ENCODE measurements around the gene SULT4A1. TPM values are rescaled to one million over a fixed set of nuclear protein-coding genes. Genes with fewer than 3 reads are reported as not detected.

SULT4A1 gene
- total and polyA plus RNA-seq, 10 of the 15 experiments (the other 5 are each of a cell fraction or from before 2014, with no cell fraction given) = not detected

- ChIA-PET POLR2A (no interaction called here), SMC1A (ENCODE audit: uncharacterized antibody, unreplicated experiment) (no interaction called here), CTCF (no interaction called here), RAD21 (ENCODE audit: unreplicated experiment) (no interaction called here)
- ATAC-seq (no peak), FAIRE-seq (no peak), DNase-seq (ENCODE audit: low read depth, low spot score) (no peak)
- Histone ChIP-seq H3K9ac (ENCODE audit: control insufficient read depth, insufficient read depth, low read length) (no peak overlapping the region), H3K27me3 (replicated peaks in 1 of 2; ENCODE audit: control insufficient read depth in 2 of 2, insufficient read depth in 2 of 2, low read length in 1 of 2) (peaks cover 3% of the 10 kb centered on the region in 2 experiments; a peak in 3 of 4 replicates), H3K4me3 (no peak overlapping the region), H3K79me2 (ENCODE audit: control insufficient read depth, insufficient read depth, low read length) (no peaks in the 10 kb centered on the region), H2AFZ (ENCODE audit: control insufficient read depth, low read depth, low read length) (no peak overlapping the region), H3K9me3 (replicated peaks; ENCODE audit: control insufficient read depth, insufficient read depth, low read length) (no peaks in the 10 kb centered on the region), H3K4me1 (ENCODE audit: control insufficient read depth, insufficient read depth, low read length) (no peaks in the 10 kb centered on the region), H3K36me3 (ENCODE audit: control insufficient read depth in 2 of 2, insufficient read depth in 2 of 2, low read length in 1 of 2) (no peaks in the 10 kb centered on the region), H3K27ac (ENCODE audit: control insufficient read depth, insufficient read depth) (no peak overlapping the region), H3K4me2 (ENCODE audit: control insufficient read depth, insufficient read depth) (no peak overlapping the region), H4K20me1 (ENCODE audit: control insufficient read depth, insufficient read depth) (no peaks in the 10 kb centered on the region)
- intact Hi-C loops (cut with micrococcal nuclease; ENCODE audit: unreplicated experiment) = no loop called here
- no TSS peak for BruUV-seq (replicated peaks)
- in situ Hi-C loops (cut with MboI) = no loop called here
- TF ChIP-seq ZNF24 (IDR thresholded peaks at IDR 0.05) = no peak
- TF ChIP-seq BMI1 (IDR thresholded peaks at IDR 0.05; ENCODE audit: borderline replicate concordance) = no peak
- no peak for TF ChIP-seq POLR2AphosphoS5 (IDR thresholded peaks at IDR 0.05; ENCODE audit: low read length)
- TF ChIP-seq MEF2B (IDR thresholded peaks at IDR 0.05; ENCODE audit: partially characterized antibody, poor library complexity, severe bottlenecking) = no peak
- TF ChIP-seq WRNIP1 (IDR thresholded peaks at IDR 0.05; ENCODE audit: borderline replicate concordance, low read depth, low read length) = no peak
- no peak for TF ChIP-seq E4F1 (IDR thresholded peaks at IDR 0.05; ENCODE audit: borderline replicate concordance, partially characterized antibody)
- no peak for TF ChIP-seq KLF5 (IDR thresholded peaks at IDR 0.05; ENCODE audit: partially characterized antibody)
- no peak for TF ChIP-seq ZNF592 (IDR thresholded peaks at IDR 0.05)
- no peak for TF ChIP-seq TCF7 (IDR thresholded peaks at IDR 0.05; ENCODE audit: borderline replicate concordance)
- no peak for TF ChIP-seq NR2C2 (IDR thresholded peaks at IDR 0.05; ENCODE audit: borderline replicate concordance, control insufficient read depth, insufficient read length, low read depth)
- TF ChIP-seq NFIC (IDR thresholded peaks at IDR 0.05; ENCODE audit: low read depth, low read length) = no peak
- 42% methylated on average over 21 of the region's 21 CpGs for whole genome bisulfite sequencing (ENCODE audit: insufficient coverage, insufficient replicate concordance, low lambda C conversion rate, missing lambda C conversion rate)
These were observed 18.4 kb downstream of the SULT4A1 start for GRCh38 chr22:43843783-43844530.

Measured in GM12878 (cell line).